Cardiac septum (tissue), 1 donor: ENCODE measurements around the gene C13orf46. TPM values are rescaled to one million over a fixed set of nuclear protein-coding genes. Genes with fewer than 3 reads are reported as not detected.
"Not testable (repeated sequence)": the region's sequence is repeated elsewhere in the genome, so short reads cannot be mapped to it uniquely, and the experiment has no call there.

Experiments
- DNase-seq: peaks from one replicate; pipeline ENCODE4 v3.0.0-alpha.2; 2020; ENCODE audit warnings: low spot score
- intact Hi-C: fragments of 100-400 bp; cut with DNase I; formaldehyde crosslinking; loops from one replicate; pipeline ENCODE4 v1.14.0; 2022
- long read RNA-seq: library from polyadenylated mRNA; unstranded; transcript quantifications from one replicate; pipeline ENCODE4 v2.0.0, GENCODE V29; 2021
- total RNA-seq: library from RNA; stranded (reverse); fragmentation: NEBNext Ultra II Directional; extraction: Animal tissue kit (Norgen Biotek cat#: 25700); gene quantifications from one replicate; pipeline ENCODE4 v1.2.1, GENCODE V29; 2021
- donor health status: DM: no; HTN: no; CAD: no.

Gene C13orf46
- total RNA-seq, result 0.40 TPM
- long read RNA-seq, result 0 reads

DNA sequence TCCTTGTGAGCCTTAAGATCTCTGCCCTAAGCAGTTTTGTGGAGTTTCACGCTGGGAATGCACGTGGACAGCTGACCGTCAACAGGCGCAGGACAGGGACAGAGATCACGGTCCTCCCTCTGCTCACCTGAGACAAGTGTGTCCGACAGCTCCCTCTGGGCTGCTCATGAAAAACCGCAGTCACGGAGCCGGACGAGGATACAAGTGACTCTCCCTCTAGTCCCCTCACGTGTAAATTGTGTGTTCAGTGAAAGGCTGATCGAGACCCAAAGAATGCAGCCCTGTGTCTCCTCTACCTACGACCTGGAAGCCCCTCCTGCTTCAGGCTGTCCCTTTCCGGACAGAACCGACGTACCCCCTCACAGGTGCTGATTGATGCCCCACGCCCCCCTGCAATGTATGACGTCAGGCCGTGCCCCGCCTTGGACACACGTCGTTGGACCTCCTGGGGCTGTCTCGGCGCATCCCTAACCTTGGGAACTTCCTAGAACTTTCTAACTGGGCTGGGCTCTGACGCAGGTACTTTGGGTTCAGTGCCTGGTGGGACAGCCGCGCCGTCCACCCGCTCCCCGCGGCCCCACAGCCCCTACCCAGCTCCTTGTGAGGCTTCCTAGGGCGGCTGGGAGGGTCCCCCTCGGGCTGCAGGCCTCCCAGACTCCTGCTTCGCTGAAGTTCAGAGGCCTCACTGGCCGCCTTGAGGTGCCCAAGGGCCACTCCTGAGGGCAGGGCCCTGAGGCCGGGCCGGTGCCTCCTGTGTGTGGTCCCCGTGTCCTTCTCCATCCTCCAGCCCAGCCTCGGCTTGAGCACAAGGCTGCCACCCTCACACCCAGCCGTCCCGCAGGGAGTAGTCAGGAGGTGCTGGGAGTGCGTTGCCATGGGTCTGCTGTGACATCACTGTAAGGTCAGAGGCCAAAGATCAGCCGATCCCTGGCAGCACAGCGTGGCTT is at the start of gene C13orf46:
Gene C13orf46 (minus strand): TSS at position 859 of the 947 bp plus-strand sequence. CDS start 79 bp downstream, at position 780.
- intact Hi-C loops, result no loop called here
- DNase-seq, result no peak

DNA sequence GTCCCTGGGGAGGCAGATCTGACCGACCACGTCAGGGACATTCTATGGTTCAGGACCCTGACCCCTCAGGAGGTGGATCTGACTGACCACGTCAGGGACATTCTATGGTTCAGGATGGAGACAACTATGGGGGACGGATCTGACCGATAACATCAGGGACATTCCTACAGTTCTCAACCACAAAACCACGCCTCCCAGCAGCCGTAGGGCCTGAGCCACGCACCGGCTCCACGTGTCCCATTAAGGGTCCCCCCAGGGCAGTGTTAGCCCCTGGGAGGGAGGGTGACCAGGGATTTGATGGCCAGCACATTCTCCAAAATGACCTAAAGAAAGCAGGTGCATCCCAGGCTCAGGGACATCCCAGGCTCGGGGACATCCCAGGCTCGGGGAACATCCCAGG is 49.0 kb upstream of the C13orf46 start:
- intact Hi-C loops, result no loop called here

GRCh38 chr13:114022309-114022669 is 48.4 kb upstream of the C13orf46 start:
- DNase-seq, result no peak
- intact Hi-C loops, result no loop called here

More for the DNA sequence above, 49.0 kb upstream of the C13orf46 start:
- no peak for DNase-seq

- intact Hi-C loops, result no loop called here
- no peak for DNase-seq
These were observed 47.8 kb upstream of the C13orf46 start for GRCh38 chr13:114021464-114022308.

GRCh38 chr13:114020750-114021463 is 47.0 kb upstream of the C13orf46 start:
- DNase-seq, result no peak
- intact Hi-C loops, result no loop called here

DNA sequence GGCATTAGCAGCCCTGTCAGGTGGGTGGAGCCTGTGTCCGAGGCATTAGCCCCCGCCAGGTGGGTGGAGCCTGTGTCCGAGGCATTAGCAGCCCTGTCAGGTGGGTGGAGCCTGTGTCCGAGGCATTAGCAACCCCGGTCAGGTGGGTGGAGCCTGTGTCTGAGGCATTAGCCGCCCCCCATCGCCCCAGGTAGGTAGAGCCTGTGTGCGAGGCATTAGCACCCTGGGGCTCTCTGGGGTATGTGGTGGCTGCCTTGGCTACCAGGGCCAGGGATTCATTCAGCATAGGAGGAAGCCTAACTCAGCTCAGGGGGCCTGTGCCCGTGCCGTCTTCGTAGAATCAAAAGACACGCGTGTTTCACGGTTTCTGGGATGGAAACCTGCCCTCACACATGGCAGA is 46.3 kb upstream of the C13orf46 start:
- intact Hi-C loops, DNase-seq: not testable (repeated sequence)

DNA sequence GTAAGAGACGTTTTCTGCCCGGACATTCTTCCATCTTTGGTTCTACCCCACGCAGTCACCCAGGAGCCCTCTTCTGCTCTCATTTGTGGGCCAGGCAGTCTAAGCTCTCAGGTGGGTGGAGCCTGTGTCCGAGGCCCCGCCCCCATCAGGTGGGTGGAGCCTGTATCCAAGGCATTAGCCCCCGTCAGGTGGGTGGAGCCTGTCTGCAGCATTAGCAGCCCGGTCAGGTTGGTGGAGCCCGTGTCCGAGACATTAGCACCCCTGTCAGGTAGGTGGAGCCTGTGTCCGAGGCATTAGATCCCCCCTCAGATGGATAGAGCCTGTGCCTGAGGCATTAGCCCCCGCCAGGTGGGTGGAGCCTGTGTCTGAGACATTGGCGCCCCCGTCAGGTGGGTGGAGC is 45.5 kb upstream of the C13orf46 start:
- no peak for DNase-seq
- intact Hi-C loops, result no loop called here

DNA sequence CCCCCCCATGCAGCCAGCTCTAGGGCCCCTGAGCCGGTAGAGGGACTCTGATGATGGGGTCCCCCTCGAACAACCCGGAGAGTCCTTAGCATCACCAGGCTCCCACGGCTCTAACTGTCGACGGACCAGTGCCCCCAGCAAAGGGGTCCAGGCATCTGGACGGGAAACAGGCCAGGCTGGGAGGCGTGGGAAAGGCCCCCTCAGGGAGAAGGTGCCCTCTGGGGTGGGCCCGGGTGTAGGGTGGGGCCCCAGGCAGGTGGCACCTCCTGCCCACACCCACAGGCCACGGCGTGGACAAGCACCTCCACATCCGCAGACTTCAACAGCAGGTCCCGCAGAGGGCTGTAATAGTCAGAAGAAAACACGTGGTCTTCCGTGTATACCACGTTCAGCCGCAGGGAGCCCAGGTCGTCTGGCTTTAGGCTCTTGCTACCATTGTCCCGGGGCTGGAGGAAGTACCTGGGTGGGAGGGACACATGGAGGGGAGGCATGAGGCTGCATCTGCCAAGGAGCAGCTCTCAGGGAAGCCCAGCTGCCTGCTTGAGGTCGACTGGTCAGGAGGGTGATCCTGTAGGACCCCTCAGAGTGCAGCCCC is 44.7 kb upstream of the C13orf46 start:
- no peak for DNase-seq
- intact Hi-C loops, result no loop called here

DNA sequence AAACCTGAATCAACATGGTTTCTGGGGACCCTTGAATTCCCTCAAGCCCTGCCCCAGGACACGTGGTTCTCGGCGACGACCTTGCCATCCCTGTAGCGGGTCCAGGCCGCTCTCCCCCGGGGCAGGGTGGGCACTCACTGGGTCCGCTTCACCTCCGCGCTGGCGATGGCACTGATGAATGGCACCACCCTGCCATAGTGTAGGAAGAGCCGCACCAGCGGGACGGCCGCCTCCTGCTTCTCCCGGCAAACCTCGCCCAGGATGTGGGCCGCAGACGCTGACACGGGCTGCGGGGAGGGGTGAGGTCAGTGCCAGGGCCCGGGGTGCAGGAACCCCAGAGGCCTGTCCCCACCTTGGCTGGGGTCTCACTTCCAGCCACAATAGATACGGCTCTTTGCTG is 44.1 kb upstream of the C13orf46 start:
- no peak for DNase-seq
- intact Hi-C loops, result no loop called here

DNA sequence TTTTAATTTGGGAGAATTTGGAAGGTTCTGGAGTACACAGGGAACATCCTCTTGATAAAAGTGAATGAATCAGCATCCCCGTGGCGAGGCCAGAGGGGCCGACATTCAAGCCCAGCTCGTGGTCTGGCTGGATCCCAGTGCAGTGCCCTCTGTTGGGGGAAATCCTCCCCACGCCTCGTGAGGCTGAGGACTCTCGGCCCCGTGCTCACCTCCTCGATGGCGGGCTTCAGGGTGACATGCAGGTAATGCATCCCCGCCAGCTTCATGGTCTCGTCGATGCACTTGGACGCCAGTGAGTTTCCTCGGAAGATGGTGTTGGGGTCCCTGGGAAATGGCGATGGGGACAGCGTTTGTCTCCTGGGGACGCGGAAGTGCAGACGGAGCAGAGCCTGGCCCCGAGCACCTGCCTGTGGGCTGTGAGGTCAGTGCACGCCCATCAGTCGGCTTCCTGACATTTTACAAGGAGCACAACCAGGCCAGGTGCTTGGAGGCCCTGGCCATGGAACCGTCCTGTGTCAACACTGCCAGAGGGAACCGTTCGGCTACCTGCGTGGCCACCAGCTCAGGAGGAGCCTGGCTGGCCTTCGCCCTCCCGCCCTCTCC is 43.3 kb upstream of the C13orf46 start:
- DNase-seq, result no peak
- intact Hi-C loops, result no loop called here

- intact Hi-C loops, result no loop called here
- DNase-seq, result no peak
These were observed 42.6 kb upstream of the C13orf46 start for GRCh38 chr13:114016321-114017027.

DNA sequence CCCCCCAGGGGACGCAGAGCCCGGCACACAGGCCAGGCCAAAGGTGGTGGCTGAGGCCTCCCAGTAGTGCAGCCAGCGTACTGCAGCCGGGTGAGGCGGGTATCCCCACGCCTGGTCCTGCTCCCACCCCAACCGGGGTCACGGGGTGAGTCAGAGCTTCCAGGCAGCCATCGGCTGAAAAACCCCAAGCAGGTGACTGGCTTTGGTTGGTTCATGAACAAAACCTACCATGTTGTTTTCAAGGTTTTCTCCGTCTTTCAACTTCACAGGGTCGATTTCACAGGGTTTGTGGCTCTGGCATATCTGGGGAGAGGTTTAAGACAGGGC is 42.1 kb upstream of the C13orf46 start:
- intact Hi-C loops, result no loop called here

DNA sequence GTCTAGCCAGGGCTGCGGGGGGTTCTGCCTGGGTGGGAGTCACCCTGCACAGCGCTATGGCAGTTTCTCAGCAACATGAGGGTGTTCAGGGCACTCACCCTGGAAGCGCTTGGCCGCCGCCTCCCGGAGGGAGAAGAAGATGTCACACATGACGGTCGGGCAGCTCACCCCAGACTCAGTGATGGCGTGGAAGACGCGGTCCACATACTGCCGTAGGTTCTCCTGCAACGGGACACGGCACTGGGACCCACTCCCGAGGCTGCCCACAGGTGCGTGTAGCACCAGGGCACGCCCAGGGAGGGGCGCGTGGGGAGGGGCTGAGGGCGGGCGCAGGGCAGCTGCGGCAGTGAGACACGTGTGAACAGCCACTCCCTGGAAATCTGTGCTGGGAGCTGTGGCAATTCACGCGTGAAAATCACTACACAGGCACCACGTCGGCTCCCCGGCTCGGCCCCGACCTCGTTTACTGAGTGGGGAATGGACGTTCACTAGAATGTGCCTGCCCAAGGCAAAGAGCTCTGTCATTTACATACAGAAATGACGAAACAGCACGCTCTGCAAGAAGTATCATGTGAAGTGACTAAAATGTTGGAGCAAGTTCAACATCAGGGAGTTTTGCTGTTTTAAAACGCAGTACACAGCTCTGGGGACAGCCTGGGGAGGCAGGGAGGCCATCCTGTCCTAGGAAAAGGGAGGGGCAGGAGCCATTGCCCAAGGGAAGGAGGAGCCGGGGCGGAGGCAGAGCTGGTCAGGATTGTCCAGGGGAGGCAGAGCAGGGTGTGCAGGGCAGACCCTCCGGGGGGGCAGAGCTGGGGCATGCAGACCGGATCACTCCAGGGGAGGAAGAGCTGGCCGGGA is 41.5 kb upstream of the C13orf46 start:
- intact Hi-C loops, result no loop called here
- DNase-seq, result no peak

More for the DNA sequence above, 42.1 kb upstream of the C13orf46 start:
- DNase-seq, result no peak

GRCh38 chr13:114013952-114014629 is 40.2 kb upstream of the C13orf46 start:
- DNase-seq, result no peak
- intact Hi-C loops, result no loop called here

GRCh38 chr13:114013336-114013735 is 39.5 kb upstream of the C13orf46 start:
- intact Hi-C loops, result no loop called here

GRCh38 chr13:114012921-114013320 is 39.0 kb upstream of the C13orf46 start:
- intact Hi-C loops, result no loop called here

More at GRCh38 chr13:114013336-114013735, 39.5 kb upstream of the C13orf46 start:
- DNase-seq, result no peak

DNA sequence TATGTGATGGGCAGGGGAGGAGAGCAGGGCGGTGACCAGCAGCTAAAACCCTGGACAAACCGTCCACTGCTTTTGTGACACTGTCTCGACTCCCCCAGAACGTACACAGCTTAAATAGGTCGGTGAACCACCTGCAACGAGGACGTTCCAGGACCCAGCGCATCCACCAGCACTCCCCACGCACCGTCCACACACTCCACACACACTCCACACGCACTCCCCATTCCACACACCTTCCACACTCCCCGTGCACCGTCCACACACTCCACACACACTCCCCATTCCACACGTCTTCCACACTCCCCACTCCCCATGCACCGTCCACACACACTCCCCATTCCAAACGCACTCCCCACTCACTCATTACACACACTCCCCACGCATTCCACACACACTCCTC is 38.3 kb upstream of the C13orf46 start:
- no peak for DNase-seq
- intact Hi-C loops, result no loop called here

More at GRCh38 chr13:114012921-114013320, 39.0 kb upstream of the C13orf46 start:
- no peak for DNase-seq
